Measurements from ENCODE around the gene CTAG1B.

GRCh38 chrX:154598656-154599055 lies 20.4 kb downstream of the CTAG1B start:
- TF ChIP-seq EZH2 (IDR thresholded peaks at IDR 0.05; ENCODE audit: low read length, missing control alignments) (no peak), CTCF (conservative IDR thresholded peaks at IDR 0.05 in 1 of 2, IDR thresholded peaks at IDR 0.05 in 1 of 2; ENCODE audit: low read depth in 1 of 2, low read length in 2 of 2) (no peak)
